H1 (cell line): ENCODE data around the gene SLC35G4. TPM values are rescaled to one million over a fixed set of nuclear protein-coding genes. Genes with fewer than 3 reads are reported as not detected.

ENCODE experiments used
- CTCF ChIA-PET: fragments of 300-600 bp; sonication (Branson Sonifier 250); formaldehyde crosslinking; loops from one replicate; lab custom pipeline; 2021; ENCODE audit not compliant: partially characterized antibody; lab: Charles Lee
- POLR2A ChIA-PET: fragments of 300-600 bp; sonication (Branson Sonifier 250); formaldehyde crosslinking; loops from one replicate; lab custom pipeline; 2021; ENCODE audit warnings: inconsistent platforms; ENCODE audit not compliant: partially characterized antibody; lab: Charles Lee
- DNase-seq, 2 experiments: peaks; one replicate each; pipeline versions ENCODE4 v3.0.0 to v3.0.0-alpha.2; 2010 to 2022; ENCODE audit warnings: low spot score in 2 of 2, low read depth in 1 of 2, mixed read lengths in 1 of 2
- FAIRE-seq: peaks from 2 replicates; lab custom pipeline; 2011; peaks lifted over from hg19 to GRCh38; lab: Jason Lieb, UNC
- H2AFZ ChIP-seq: 2 replicates; pipeline ENCODE4 v1.8.1; 2012; ENCODE audit warnings: low read length, inconsistent platforms
- H2AK5ac ChIP-seq: 2 replicates; pipeline ENCODE4 v1.6.1; 2013; ENCODE audit warnings: low read depth, low read length
- H2BK120ac ChIP-seq: replicated peaks from 2 replicates; pipeline ENCODE3; 2013; ENCODE audit warnings: low read depth, low read length, inconsistent platforms
- H2BK12ac ChIP-seq: 2 replicates; pipeline ENCODE4 v1.6.1; 2013; ENCODE audit warnings: low read depth, low read length
- H2BK15ac ChIP-seq: 2 replicates; pipeline ENCODE4 v1.6.1; 2013; ENCODE audit warnings: low read length
- H2BK20ac ChIP-seq: 2 replicates; pipeline ENCODE4 v1.6.1; 2013; ENCODE audit warnings: low read length
- H2BK5ac ChIP-seq: 2 replicates; pipeline ENCODE4 v1.6.1; 2013; ENCODE audit warnings: low read depth, low read length
- H3K14ac ChIP-seq: 2 replicates; pipeline ENCODE4 v1.6.1; 2013; ENCODE audit warnings: inconsistent platforms; ENCODE audit not compliant: insufficient read length
- H3K18ac ChIP-seq: 2 replicates; pipeline ENCODE4 v1.6.1; 2013; ENCODE audit warnings: low read length; ENCODE audit errors: extremely low read depth
- H3K23ac ChIP-seq: 2 replicates; pipeline ENCODE4 v1.6.1; 2013; ENCODE audit warnings: inconsistent platforms; ENCODE audit not compliant: insufficient read length
- H3K23me2 ChIP-seq: 2 replicates; pipeline ENCODE4 v1.6.1; 2013; ENCODE audit warnings: low read depth, low read length
- H3K27ac ChIP-seq: 2 replicates; pipeline ENCODE4 v1.6.1; 2011; ENCODE audit warnings: low read depth, low read length, inconsistent platforms
- H3K27me3 ChIP-seq, 4 experiments: replicated peaks in 1 of 4; 1 replicate in 1 of 4; 2 replicates in 3 of 4; pipeline versions ENCODE4 v1.6.1 to v1.8.1; 2011 to 2013; ENCODE audit warnings: low read length in 3 of 4, mild to moderate bottlenecking in 3 of 4, inconsistent platforms in 2 of 4, mixed read lengths in 2 of 4, moderate library complexity in 1 of 4; ENCODE audit not compliant: control insufficient read depth in 3 of 4, insufficient read depth in 3 of 4; ENCODE audit errors: extremely low read depth in 1 of 4
- H3K36me3 ChIP-seq, 4 experiments: 2 replicates each; pipeline versions ENCODE4 v1.6.1 to v1.8.1; 2011 to 2013; ENCODE audit warnings: mild to moderate bottlenecking in 4 of 4, low read length in 3 of 4, moderate library complexity in 2 of 4, control low read depth in 1 of 4, inconsistent platforms in 1 of 4; ENCODE audit not compliant: insufficient read depth in 4 of 4, control insufficient read depth in 2 of 4
- H3K4ac ChIP-seq: replicated peaks from 2 replicates; pipeline ENCODE3; 2013; ENCODE audit warnings: low read length, low read depth, mixed read lengths, inconsistent platforms; ENCODE audit not compliant: insufficient read length
- H3K4me1 ChIP-seq, 4 experiments: replicated peaks in 1 of 4; 1 replicate in 1 of 4; 2 replicates in 3 of 4; pipeline versions ENCODE4 v1.6.1 to v1.8.1; 2011 to 2013; ENCODE audit warnings: low read length in 3 of 4, inconsistent platforms in 2 of 4, mixed read lengths in 1 of 4; ENCODE audit not compliant: insufficient read depth in 4 of 4, control insufficient read depth in 3 of 4
- H3K4me2 ChIP-seq, 2 experiments: 2 replicates each; pipeline versions ENCODE4 v1.6.1 to v1.8.1; 2011 to 2013; ENCODE audit warnings: low read depth in 2 of 2, low read length in 2 of 2, control low read depth in 1 of 2, inconsistent platforms in 1 of 2, mild to moderate bottlenecking in 1 of 2; ENCODE audit not compliant: insufficient read depth in 1 of 2
- H3K4me3 ChIP-seq, 4 experiments: fragments of 200-600, 300-600 bp in 1 of 4; sonication (generic), shearing (Covaris generic), sonication (Bioruptor Twin) in 1 of 4; 2 replicates each; pipeline versions ENCODE4 v1.5.1 to v1.8.1; 2011 to 2016; ENCODE audit warnings: low read length in 4 of 4, low read depth in 3 of 4, control low read depth in 2 of 4, inconsistent platforms in 2 of 4, mild to moderate bottlenecking in 2 of 4, mixed read lengths in 1 of 4, moderate library complexity in 1 of 4; ENCODE audit not compliant: insufficient read depth in 2 of 4; ENCODE audit errors: extremely low read depth in 1 of 4
- H3K56ac ChIP-seq: replicated peaks from 2 replicates; pipeline ENCODE3; 2013; ENCODE audit warnings: low read depth, mild to moderate bottlenecking, mixed read lengths, low read length, inconsistent platforms; ENCODE audit not compliant: insufficient read length
- H3K79me1 ChIP-seq: 2 replicates; pipeline ENCODE4 v1.6.1; 2013; ENCODE audit warnings: low read depth, low read length, control low read depth
- H3K79me2 ChIP-seq, 2 experiments: 2 replicates each; pipeline versions ENCODE4 v1.6.1 to v1.8.1; 2012 to 2013; ENCODE audit warnings: low read length in 2 of 2, mild to moderate bottlenecking in 2 of 2, inconsistent platforms in 1 of 2; ENCODE audit not compliant: insufficient read depth in 2 of 2, control insufficient read depth in 1 of 2
- H3K9ac ChIP-seq, 4 experiments: replicated peaks in 1 of 4; 1 replicate in 1 of 4; 2 replicates in 3 of 4; pipeline versions ENCODE4 v1.6.1 to v1.8.1; 2011 to 2013; ENCODE audit warnings: low read depth in 3 of 4, low read length in 3 of 4, control low read depth in 2 of 4, mild to moderate bottlenecking in 2 of 4, moderate library complexity in 2 of 4, inconsistent platforms in 1 of 4; ENCODE audit errors: extremely low read depth in 1 of 4
- H3K9me3 ChIP-seq, 2 experiments: 2 replicates each; pipeline versions ENCODE4 v1.6.1 to v1.8.1; 2012 to 2013; ENCODE audit warnings: mild to moderate bottlenecking in 2 of 2, moderate library complexity in 2 of 2, control low read depth in 1 of 2, inconsistent platforms in 1 of 2, low read depth in 1 of 2, low read length in 1 of 2, mixed read lengths in 1 of 2; ENCODE audit not compliant: insufficient read depth in 2 of 2
- H4K20me1 ChIP-seq, 2 experiments: replicated peaks in 1 of 2; 2 replicates each; pipeline versions ENCODE3 to v1.8.1; 2011 to 2013; ENCODE audit warnings: inconsistent platforms in 2 of 2, low read length in 2 of 2, mild to moderate bottlenecking in 1 of 2; ENCODE audit not compliant: insufficient read depth in 2 of 2, control insufficient read depth in 1 of 2
- H4K5ac ChIP-seq: 2 replicates; pipeline ENCODE4 v1.6.1; 2013; ENCODE audit warnings: low read length, low read depth, mixed read lengths, inconsistent platforms; ENCODE audit not compliant: insufficient read length
- H4K8ac ChIP-seq: 2 replicates; pipeline ENCODE4 v1.8.0; 2013; ENCODE audit warnings: mild to moderate bottlenecking, moderate library complexity, low read length, inconsistent platforms; ENCODE audit not compliant: insufficient read depth; ENCODE audit errors: extremely low read depth
- H4K91ac ChIP-seq: replicated peaks from 2 replicates; pipeline ENCODE3; 2013; ENCODE audit warnings: low read length, mixed read lengths, inconsistent platforms; ENCODE audit not compliant: insufficient read length
- ASH2L ChIP-seq: fragments of 200-600, 300-600 bp; sonication (generic); IDR thresholded peaks from one replicate; pipeline ENCODE4 v1.7.1; 2017; ENCODE audit warnings: low read length
- ATF2 ChIP-seq: IDR thresholded peaks from 2 replicates; pipeline ENCODE4 v1.6.1; 2012; ENCODE audit warnings: low read length, inconsistent platforms
- EZH2 ChIP-seq: fragments of 200-600 bp; sonication (generic); IDR thresholded peaks from 2 replicates; pipeline ENCODE4 v1.7.1; 2012; ENCODE audit warnings: low read depth, mild to moderate bottlenecking, moderate library complexity, low read length, inconsistent platforms; ENCODE audit not compliant: severe bottlenecking
- POLR2A ChIP-seq, 2 experiments: IDR thresholded peaks; 1 replicate in 1 of 2; 2 replicates in 1 of 2; pipeline ENCODE4 v1.6.1; 2011; ENCODE audit warnings: low read depth in 2 of 2, low read length in 2 of 2, mild to moderate bottlenecking in 2 of 2; ENCODE audit errors: control extremely low read depth in 1 of 2
- RAD21 ChIP-seq, 2 experiments: IDR thresholded peaks in 1 of 2; conservative IDR thresholded peaks in 1 of 2; 2 replicates each; pipeline ENCODE4 v1.6.1; 2011; ENCODE audit warnings: low read depth in 2 of 2, low read length in 2 of 2, improper control_type of control experiment in 1 of 2, inconsistent platforms in 1 of 2, mild to moderate bottlenecking in 1 of 2, moderate library complexity in 1 of 2
- RXRA ChIP-seq: IDR thresholded peaks from 2 replicates; pipeline ENCODE4 v1.6.1; 2011; ENCODE audit warnings: low read depth, mild to moderate bottlenecking, low read length, moderate library complexity; ENCODE audit not compliant: insufficient read depth
- SIN3A ChIP-seq, 2 experiments: IDR thresholded peaks in 1 of 2; conservative IDR thresholded peaks in 1 of 2; 2 replicates each; pipeline ENCODE4 v1.6.1; 2011 to 2012; ENCODE audit warnings: low read length in 2 of 2, improper control_type of control experiment in 1 of 2, low read depth in 1 of 2, mild to moderate bottlenecking in 1 of 2
- SUZ12 ChIP-seq: fragments of 200-600 bp; sonication (generic); IDR thresholded peaks from 2 replicates; pipeline ENCODE4 v1.6.1; 2012; ENCODE audit warnings: mild to moderate bottlenecking, inconsistent platforms, low read length, moderate library complexity, mixed read lengths
- TBP ChIP-seq: IDR thresholded peaks from 2 replicates; pipeline ENCODE4 v1.6.1; 2011; ENCODE audit warnings: low read depth, low read length, improper control_type of control experiment
- YY1 ChIP-seq: IDR thresholded peaks from 2 replicates; pipeline ENCODE4 v1.6.1; 2011; ENCODE audit warnings: low read depth, mild to moderate bottlenecking, low read length
- WGBS, 2 experiments: shearing (Covaris generic) in 1 of 2; methylation state at CpG; one replicate each; pipeline versions ENCODE4 v1.1.6 to v1.1.7; 2013 to 2015; ENCODE audit warnings: low lambda C conversion rate in 2 of 2, mixed read lengths in 2 of 2, inconsistent platforms in 1 of 2, low coverage in 1 of 2, missing lambda C conversion rate in 1 of 2; ENCODE audit not compliant: insufficient replicate concordance in 2 of 2, insufficient coverage in 1 of 2, insufficient read length in 1 of 2; ENCODE audit errors: extremely low coverage in 1 of 2, missing lambda C conversion rate in 1 of 2; 5-methylcytosine and 5-hydroxymethylcytosine counted together
- polyA plus RNA-seq, 7 experiments: library from polyadenylated mRNA; depleted of rRNA in 3 of 7; stranded (reverse) in 5 of 7; unstranded in 2 of 7; fragments of >200 nt in 5 of 7; fragments of 200-250 nt in 2 of 7; gene quantifications; 1 replicate in 5 of 7; 2 replicates in 1 of 7; 4 replicates in 1 of 7; pipeline versions ENCODE4 v1.2.1 to v1.2.3, GENCODE V29; 2011 to 2013; ENCODE audit warnings: missing spikeins in 2 of 7, mixed read lengths in 2 of 7
- total RNA-seq: library from RNA; stranded (reverse); fragmentation: NEBNext Ultra II Directional; extraction: Animal tissue kit (Norgen Biotek cat#: 25700); gene quantifications from 2 replicates; pipeline ENCODE4 v1.2.1, GENCODE V29; 2021
- TF ChIP-seq, protein P1 (sequence below): IDR thresholded peaks from 2 replicates; pipeline ENCODE4 v1.6.1; 2012; ENCODE audit warnings: inconsistent platforms

SLC35G4 gene
- total and polyA plus RNA-seq, 2 of the 8 experiments (the other 6 are each of a cell fraction or from before 2014, with no cell fraction given): not detected

DNA sequence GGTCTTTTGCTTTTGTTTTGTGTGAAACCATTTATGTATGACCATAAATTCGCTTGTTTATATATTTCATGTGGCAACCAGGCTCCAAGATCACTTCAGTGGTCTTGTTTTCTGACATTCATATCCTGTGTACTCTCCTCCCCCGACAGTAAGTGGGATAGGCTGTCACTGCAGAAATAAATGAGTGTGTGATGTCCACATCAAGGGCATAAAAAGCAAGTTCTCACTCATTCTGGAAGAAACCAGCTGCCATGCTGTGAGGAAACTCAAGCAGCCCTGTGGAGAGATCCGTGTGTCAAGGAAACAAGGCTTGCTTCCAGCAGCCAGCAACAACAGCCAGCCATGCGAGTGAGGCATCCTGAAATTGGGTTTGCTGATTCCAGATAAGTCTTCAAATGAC is 40.4 kb downstream of the SLC35G4 start:
- WGBS, 2 experiments: 88% methylated on average over 4 of the region's 4 CpGs; no CpG with 5 or more reads in 1 of the 2 experiments
- ChIA-PET CTCF (no interaction called here), POLR2A (no interaction called here)
- H3K23ac ChIP-seq: no peak overlapping the region
- no peak overlapping the region for H2BK15ac ChIP-seq
- H3K14ac ChIP-seq: no peak overlapping the region
- no peak overlapping the region for H2AFZ ChIP-seq
- H3K4me2 ChIP-seq: no peak overlapping the region
- H2BK5ac ChIP-seq: no peak overlapping the region
- H3K27me3 ChIP-seq: peaks cover 0 to 8% (median 1%) of the 10 kb centered on the region in 4 experiments; a peak in 4 of 7 replicates
- TF ChIP-seq RAD21 (IDR thresholded peaks at IDR 0.05 in 1 of 2, conservative IDR thresholded peaks at IDR 0.05 in 1 of 2; ENCODE audit: low read depth in 2 of 2, low read length in 2 of 2) (no peak), ASH2L (no peak), TBP (no peak), YY1 (no peak), EZH2 (no peak), POLR2A (IDR thresholded peaks at IDR 0.05; ENCODE audit: control extremely low read depth in 1 of 2, low read depth in 2 of 2, low read length in 2 of 2) (no peak), RXRA (no peak), SUZ12 (no peak), ATF2 (no peak), SIN3A (conservative IDR thresholded peaks at IDR 0.05 in 1 of 2, IDR thresholded peaks at IDR 0.05 in 1 of 2; ENCODE audit: low read depth in 1 of 2, low read length in 2 of 2) (no peak)
- TF ChIP-seq, protein P1, sequence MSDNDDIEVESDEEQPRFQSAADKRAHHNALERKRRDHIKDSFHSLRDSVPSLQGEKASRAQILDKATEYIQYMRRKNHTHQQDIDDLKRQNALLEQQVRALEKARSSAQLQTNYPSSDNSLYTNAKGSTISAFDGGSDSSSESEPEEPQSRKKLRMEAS: no peak
- no peak overlapping the region for H2BK120ac ChIP-seq
- no peak overlapping the region for H2AK5ac ChIP-seq
- H3K9ac ChIP-seq: no peak overlapping the region
- H3K4me1 ChIP-seq: no peaks in the 10 kb centered on the region
- no peak overlapping the region for H2BK20ac ChIP-seq
- FAIRE-seq (no peak), DNase-seq (no peak)
- no peak overlapping the region for H4K8ac ChIP-seq
- no peaks in the 10 kb centered on the region for H4K20me1 ChIP-seq
- no peak overlapping the region for H3K4me3 ChIP-seq
- H3K56ac ChIP-seq: no peak overlapping the region
- no peak overlapping the region for H4K91ac ChIP-seq
- no peak overlapping the region for H4K5ac ChIP-seq
- H3K9me3 ChIP-seq: peaks cover 0 to 14% of the 10 kb centered on the region in 2 experiments; a peak in 3 of 4 replicates
- no peaks in the 10 kb centered on the region for H3K36me3 ChIP-seq
- H3K79me1 ChIP-seq: no peaks in the 10 kb centered on the region
- H3K18ac ChIP-seq: no peak overlapping the region
- no peak overlapping the region for H2BK12ac ChIP-seq
- no peak overlapping the region for H3K27ac ChIP-seq
- H3K23me2 ChIP-seq: no peaks in the 10 kb centered on the region
- H3K4ac ChIP-seq: no peak overlapping the region
- H3K79me2 ChIP-seq: no peaks in the 10 kb centered on the region
